GM08714 (cell line): ENCODE data around the gene UCHL5.
A peak's percentile ranks its signal among the peaks of the same experiment; 100 is the strongest.

Experiments
- H3K4me3 ChIP-seq: fragments of 200-500 bp; sonication (Bioruptor generic); 2 replicates; pipeline ENCODE4 v1.5.1; 2014; ENCODE audit warnings: mild to moderate bottlenecking, low read length, inconsistent platforms
- ZNF274 ChIP-seq: IDR thresholded peaks from 2 replicates; pipeline ENCODE4 v1.6.1; 2012; ENCODE audit warnings: mild to moderate bottlenecking, low read depth, low read length

Gene UCHL5, protein sequence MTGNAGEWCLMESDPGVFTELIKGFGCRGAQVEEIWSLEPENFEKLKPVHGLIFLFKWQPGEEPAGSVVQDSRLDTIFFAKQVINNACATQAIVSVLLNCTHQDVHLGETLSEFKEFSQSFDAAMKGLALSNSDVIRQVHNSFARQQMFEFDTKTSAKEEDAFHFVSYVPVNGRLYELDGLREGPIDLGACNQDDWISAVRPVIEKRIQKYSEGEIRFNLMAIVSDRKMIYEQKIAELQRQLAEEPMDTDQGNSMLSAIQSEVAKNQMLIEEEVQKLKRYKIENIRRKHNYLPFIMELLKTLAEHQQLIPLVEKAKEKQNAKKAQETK

DNA sequence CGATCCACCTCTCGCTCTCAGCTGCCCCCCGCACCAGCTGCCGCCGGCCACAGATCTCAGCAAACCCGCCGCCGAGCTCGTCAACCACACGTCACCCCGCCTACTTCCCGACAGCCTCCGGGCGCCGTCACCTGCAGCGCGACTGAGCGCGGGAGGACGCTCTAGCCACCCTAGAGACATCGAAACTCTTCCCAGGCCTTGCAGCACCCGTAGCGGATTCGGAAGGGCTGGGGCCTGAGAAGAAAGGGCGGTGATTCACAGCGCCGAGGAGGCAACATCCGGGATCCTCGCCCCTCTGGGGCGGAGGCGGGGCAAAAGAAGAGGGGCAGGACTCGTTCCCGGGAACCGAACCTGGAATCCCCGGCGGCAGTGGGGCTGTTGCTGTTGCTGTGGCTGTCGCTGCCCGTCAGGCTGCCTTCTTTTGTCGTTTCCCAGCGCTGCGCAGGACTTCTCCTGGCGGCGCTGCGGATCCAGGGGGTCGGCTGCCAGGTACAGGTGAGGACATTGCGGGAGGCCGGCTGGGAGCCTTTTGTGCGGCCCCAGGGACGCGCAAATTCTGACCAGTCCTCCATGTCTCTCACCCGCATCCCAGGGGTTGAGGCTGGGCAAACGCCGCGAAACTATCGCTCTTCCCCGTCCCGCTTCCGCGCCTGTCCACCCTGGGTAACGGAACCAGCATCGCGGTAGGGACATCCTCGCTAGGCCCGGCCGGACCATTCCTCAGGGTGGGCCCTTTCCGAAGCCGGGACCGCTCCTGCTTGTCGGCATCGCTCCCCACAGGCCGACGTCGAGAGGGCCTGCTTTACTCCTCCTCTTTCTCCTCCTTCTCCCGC lies at the start of gene UCHL5, which contains the start of gene RO60:
Gene UCHL5 (minus strand): TSS at position 79 of the 833 bp plus-strand sequence. CDS start 100 bp downstream, outside the sequence.
Gene RO60 (plus strand): TSS at position 331 of the 833 bp plus-strand sequence. CDS start 9,443 bp downstream, outside the sequence.
- TF ChIP-seq ZNF274 = no peak
- peak within 1 kb of the TSS; percentile 81 for H3K4me3 ChIP-seq

DNA sequence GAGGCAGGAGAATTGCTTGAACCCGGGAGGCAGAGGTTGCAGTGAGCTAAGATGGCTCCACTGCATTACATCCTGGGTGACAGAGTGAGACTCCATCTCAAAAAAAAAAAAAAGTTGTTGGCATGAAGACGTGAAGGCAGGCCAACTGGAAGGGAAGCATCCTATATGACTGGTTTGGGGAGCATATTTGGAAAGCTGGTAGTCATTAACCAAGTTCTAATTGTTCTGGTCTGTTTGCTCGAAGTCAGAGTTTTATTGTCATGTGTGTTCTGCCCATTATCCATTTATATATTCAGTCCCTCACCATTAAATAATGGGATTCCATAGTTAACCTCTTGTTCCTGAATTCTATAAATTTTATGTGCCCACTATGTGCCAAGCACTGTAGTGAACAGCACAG lies 49.3 kb upstream of the UCHL5 start:
- H3K4me3 ChIP-seq = no peak overlapping the region
- TF ChIP-seq ZNF274 = no peak

DNA sequence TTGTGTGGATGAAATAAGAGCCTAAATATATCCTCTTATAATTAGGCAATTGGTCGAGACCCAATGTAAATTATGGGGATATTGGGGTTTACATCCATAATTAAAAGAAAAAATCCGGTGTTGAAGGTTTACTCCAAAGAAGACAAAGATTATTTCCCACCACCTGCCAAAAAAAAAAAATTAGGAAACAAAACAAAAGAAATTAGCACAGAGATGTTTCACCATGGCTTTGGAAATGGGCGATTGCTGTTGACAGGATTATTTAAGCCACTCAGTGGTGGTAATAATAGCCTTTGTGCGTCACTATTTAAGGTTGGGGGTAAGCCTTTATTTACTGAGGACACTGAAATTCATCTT lies 46.6 kb upstream of the UCHL5 start:
- H3K4me3 ChIP-seq = peak overlapping the region; percentile 96
- no peak for TF ChIP-seq ZNF274

DNA sequence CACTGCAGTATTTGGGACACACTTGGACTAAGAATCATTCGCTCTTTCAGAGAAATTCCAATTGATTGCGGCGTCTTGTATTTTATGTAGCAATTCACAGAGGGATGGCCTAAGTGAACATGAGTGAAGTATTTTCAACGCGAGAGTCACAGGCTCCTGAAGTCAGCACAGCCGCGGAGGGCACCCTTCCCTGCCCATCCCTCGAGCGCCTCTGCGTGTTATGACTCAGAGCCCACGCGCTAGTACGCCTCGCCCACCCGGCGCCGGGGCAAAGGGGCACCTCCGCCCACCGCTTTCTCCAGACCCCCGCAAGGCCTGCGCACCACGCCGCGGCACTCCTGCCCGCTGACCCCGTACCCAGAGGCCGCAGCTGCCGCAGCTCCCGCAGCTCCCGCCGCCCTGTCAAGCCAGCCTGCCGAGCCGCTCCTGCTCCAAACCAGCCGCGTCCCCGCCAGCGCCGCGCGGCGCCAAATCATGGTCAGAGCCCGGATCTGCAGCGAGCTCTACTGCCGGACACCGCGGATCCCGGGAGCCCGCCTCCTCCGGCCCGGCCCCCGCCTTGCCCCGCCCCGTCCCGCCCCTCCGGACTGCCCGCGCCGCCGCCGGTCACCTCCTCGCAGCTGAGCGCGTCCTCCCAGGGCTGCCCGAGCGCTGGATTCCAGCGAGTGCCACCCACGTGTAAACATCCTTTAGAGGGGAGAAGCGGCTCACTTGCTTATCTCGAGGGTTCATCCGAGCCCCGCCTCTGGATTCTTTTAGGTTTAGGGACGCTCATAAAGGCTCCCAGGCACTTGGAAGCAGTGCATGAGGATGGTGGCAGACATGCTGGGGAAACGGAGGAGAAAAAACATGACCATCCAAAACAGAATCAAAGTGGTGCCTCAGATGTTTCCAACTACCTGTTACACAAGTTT lies 46.0 kb upstream of the UCHL5 start, which contains the start of gene GLRX2:
Gene GLRX2 (minus strand): TSS at position 508 of the 914 bp plus-strand sequence. CDS start 32 bp downstream, at position 476.
- peak within 1 kb of the TSS; percentile 96 for H3K4me3 ChIP-seq
- TF ChIP-seq ZNF274 = no peak

DNA sequence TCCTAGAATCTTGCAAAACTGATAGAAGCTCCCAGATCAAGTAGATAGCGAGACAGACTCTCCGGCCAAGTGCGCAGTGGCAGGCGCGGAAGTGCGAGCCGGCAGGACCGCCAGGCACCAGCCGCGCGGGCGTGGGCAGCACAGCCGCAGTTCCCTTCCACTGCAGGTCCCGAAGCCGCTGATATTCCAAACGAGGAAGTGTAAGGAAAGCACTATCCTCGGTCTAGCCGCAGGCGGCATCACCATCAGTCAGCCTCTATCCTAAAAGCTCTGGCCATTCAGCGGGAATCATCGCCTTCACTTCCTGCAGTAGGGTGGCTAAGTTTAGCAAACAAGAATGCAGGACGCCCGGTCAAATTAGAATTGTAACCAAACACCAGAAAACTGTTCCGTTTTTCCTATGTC lies 45.3 kb upstream of the UCHL5 start:
- no peak for TF ChIP-seq ZNF274
- H3K4me3 ChIP-seq = peak overlapping the region; percentile 96

DNA sequence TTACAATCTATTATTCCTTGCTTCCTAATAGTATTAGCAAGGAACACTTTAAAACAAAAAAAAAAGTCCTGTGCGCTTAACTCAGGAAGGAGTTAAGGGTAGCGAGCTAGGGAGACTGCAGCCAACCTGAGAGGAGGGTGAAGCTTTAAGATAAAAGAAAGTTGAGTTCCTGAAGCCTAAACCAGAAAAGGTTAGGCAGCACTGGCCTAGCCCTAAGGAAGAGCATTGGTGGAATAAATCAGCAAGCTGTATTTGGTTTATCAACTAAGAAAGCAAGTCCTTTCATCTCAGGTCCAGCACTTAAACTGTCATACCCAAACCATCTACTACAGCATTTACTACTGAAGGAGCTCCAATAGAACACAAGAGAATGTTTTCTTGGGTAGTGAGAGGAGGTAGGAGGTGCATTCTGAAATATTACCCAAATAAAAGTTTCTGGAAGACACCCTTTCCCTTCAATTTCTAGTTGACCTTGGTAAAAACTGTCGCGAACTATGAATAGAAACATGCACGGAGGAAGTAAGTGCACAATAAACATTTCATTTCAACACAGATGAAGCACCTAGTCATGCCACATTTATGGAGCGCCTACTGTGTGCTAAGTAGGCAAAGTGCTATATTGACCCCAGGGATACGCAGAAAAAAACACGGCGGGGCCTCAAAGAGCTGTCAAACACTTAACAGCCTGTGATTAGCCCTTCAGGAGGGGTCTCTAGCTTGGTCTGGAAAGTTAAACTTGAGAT lies 44.8 kb upstream of the UCHL5 start:
- H3K4me3 ChIP-seq = peak overlapping the region; percentile 96
- no peak for TF ChIP-seq ZNF274

DNA sequence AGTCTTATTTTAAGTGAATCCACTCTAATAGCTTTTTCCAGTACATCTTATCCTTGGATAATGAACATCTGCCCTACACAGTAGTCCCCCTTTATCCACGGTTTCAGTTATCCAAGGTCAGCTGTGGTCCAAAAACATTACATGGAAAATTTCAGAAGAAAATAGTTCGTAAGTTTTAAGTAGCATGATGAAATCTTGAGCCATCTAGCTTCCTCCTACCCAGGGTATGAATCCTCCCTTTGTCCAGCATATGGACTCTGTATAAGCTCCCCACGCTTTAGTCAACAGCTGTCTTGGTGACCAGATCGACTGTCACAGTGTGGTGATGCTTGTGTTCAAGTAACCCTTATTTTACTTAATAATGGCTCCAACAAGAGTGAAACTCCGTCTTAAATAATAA lies 43.5 kb upstream of the UCHL5 start:
- no peak overlapping the region for H3K4me3 ChIP-seq
- no peak for TF ChIP-seq ZNF274

DNA sequence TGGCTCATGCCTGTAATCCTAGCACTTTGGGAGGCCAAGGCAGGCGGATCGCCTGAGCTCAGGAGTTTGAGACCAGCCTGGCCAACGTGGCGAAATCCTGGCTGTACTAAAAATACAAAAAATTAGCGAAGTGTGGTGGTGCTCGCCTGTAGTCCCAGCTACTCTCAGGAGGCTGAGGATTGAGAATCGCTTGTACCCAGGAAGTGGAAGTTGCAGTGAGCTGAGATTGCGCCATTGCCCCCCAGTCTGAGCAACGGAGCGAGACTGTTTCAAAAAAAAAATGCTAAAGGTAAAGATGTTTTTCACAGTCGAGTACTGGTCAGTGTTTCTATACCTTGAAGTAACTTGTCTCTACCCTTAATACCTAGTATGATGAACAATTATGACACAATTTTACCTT lies 35.0 kb upstream of the UCHL5 start:
- TF ChIP-seq ZNF274 = no peak

DNA sequence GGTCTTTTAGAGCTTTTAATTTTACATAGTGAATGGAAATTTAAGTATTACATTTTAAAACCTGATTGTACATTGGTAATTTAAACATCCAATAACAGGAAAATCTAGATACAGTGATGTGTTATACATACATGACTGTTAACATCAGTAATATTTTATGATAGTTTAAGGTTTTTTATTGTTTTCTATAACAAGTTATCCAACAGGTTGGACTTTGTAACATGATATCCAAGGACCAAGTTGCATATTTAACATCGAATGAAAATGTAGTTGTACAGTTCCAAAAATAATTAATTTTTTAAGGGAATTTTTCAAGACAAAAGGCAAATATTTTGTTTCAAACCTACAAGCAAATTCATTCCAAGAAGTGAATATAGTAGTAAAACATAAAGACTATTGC lies 31.7 kb upstream of the UCHL5 start:
- no peak overlapping the region for H3K4me3 ChIP-seq
- no peak for TF ChIP-seq ZNF274

More for the DNA sequence above, 35.0 kb upstream of the UCHL5 start:
- H3K4me3 ChIP-seq = no peak overlapping the region

DNA sequence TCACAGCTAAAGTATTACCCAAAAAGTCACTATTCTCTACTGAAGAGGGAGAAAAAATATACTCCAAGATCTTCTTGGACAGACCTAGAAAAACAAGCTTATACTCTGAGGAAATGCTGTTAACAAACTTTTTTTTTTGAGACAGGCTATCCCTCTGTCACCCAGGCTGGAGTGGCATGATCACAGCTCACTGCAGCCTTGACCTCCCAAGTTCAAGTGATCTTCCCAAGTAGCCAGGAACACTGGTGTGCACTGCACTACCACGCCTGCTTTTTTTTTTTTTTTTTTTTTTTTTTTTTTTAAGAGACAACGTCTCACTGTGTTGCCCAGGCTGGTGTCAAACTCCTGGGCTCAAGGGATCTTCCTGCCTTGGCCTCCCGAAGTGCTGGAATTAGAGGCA lies 28.7 kb upstream of the UCHL5 start:
- TF ChIP-seq ZNF274 = no peak
- H3K4me3 ChIP-seq = no peak overlapping the region

DNA sequence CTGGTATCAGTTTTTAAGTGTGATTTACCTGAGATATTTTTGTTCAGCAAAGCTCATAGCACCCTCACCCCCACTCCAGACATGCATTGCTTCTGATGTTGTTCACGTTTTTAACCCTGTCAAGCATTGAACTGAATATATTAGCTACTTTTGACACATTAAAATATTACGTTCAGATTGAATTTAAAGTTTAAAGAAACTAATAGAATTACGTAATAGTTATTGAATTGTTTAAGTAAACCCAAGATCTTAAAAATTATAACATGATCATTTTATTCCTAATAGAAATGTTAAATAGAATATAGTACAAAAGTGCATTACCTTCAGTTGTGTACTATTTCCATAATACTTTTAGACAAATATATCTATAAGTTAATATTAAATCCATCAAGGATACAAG lies 27.2 kb upstream of the UCHL5 start:
- TF ChIP-seq ZNF274 = no peak
- no peak overlapping the region for H3K4me3 ChIP-seq

DNA sequence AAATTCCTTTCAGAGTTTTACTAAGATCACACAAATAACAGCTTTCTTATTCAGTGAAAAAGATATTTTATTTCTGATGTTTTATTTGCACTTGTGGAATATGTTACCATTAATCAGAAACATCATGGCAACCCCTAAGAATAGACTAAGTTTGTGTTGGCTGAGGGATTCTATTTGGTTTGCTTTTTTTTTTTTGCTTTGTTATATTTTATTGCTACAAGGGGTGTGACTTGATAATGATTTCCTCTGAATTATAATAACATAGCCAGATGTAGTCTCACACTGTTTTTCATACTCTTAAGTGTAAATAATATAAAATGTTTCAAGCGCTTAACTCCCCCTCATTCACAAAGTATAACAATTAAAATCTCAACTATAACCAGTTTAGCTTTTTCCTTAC lies 26.1 kb upstream of the UCHL5 start:
- no peak for TF ChIP-seq ZNF274

More for the DNA sequence above, 26.1 kb upstream of the UCHL5 start:
- H3K4me3 ChIP-seq = no peak overlapping the region
